H1 (cell line): ENCODE measurements around the gene HMX1. TPM values are rescaled to one million over a fixed set of nuclear protein-coding genes. Genes with fewer than 3 reads are reported as not detected.
A peak's percentile ranks its signal among the peaks of the same experiment; 100 is the strongest.

Source experiments
- CTCF ChIA-PET: fragments of 300-600 bp; sonication (Branson Sonifier 250); formaldehyde crosslinking; loops from one replicate; lab custom pipeline; 2021; ENCODE audit not compliant: partially characterized antibody; lab: Charles Lee
- POLR2A ChIA-PET: fragments of 300-600 bp; sonication (Branson Sonifier 250); formaldehyde crosslinking; loops from one replicate; lab custom pipeline; 2021; ENCODE audit warnings: inconsistent platforms; ENCODE audit not compliant: partially characterized antibody; lab: Charles Lee
- DNase-seq, 2 experiments: peaks; one replicate each; pipeline versions ENCODE4 v3.0.0 to v3.0.0-alpha.2; 2010 to 2022; ENCODE audit warnings: low spot score in 2 of 2, low read depth in 1 of 2, mixed read lengths in 1 of 2
- FAIRE-seq: peaks from 2 replicates; lab custom pipeline; 2011; peaks lifted over from hg19 to GRCh38; lab: Jason Lieb, UNC
- H2AFZ ChIP-seq: 2 replicates; pipeline ENCODE4 v1.8.1; 2012; ENCODE audit warnings: low read length, inconsistent platforms
- H2AK5ac ChIP-seq: 2 replicates; pipeline ENCODE4 v1.6.1; 2013; ENCODE audit warnings: low read depth, low read length
- H2BK120ac ChIP-seq: replicated peaks from 2 replicates; pipeline ENCODE3; 2013; ENCODE audit warnings: low read depth, low read length, inconsistent platforms
- H2BK12ac ChIP-seq: 2 replicates; pipeline ENCODE4 v1.6.1; 2013; ENCODE audit warnings: low read depth, low read length
- H2BK15ac ChIP-seq: 2 replicates; pipeline ENCODE4 v1.6.1; 2013; ENCODE audit warnings: low read length
- H2BK20ac ChIP-seq: 2 replicates; pipeline ENCODE4 v1.6.1; 2013; ENCODE audit warnings: low read length
- H2BK5ac ChIP-seq: 2 replicates; pipeline ENCODE4 v1.6.1; 2013; ENCODE audit warnings: low read depth, low read length
- H3K14ac ChIP-seq: 2 replicates; pipeline ENCODE4 v1.6.1; 2013; ENCODE audit warnings: inconsistent platforms; ENCODE audit not compliant: insufficient read length
- H3K18ac ChIP-seq: 2 replicates; pipeline ENCODE4 v1.6.1; 2013; ENCODE audit warnings: low read length; ENCODE audit errors: extremely low read depth
- H3K23ac ChIP-seq: 2 replicates; pipeline ENCODE4 v1.6.1; 2013; ENCODE audit warnings: inconsistent platforms; ENCODE audit not compliant: insufficient read length
- H3K23me2 ChIP-seq: 2 replicates; pipeline ENCODE4 v1.6.1; 2013; ENCODE audit warnings: low read depth, low read length
- H3K27ac ChIP-seq: 2 replicates; pipeline ENCODE4 v1.6.1; 2011; ENCODE audit warnings: low read depth, low read length, inconsistent platforms
- H3K27me3 ChIP-seq, 4 experiments: replicated peaks in 1 of 4; 1 replicate in 1 of 4; 2 replicates in 3 of 4; pipeline versions ENCODE4 v1.6.1 to v1.8.1; 2011 to 2013; ENCODE audit warnings: low read length in 3 of 4, mild to moderate bottlenecking in 3 of 4, inconsistent platforms in 2 of 4, mixed read lengths in 2 of 4, moderate library complexity in 1 of 4; ENCODE audit not compliant: control insufficient read depth in 3 of 4, insufficient read depth in 3 of 4; ENCODE audit errors: extremely low read depth in 1 of 4
- H3K36me3 ChIP-seq, 4 experiments: 2 replicates each; pipeline versions ENCODE4 v1.6.1 to v1.8.1; 2011 to 2013; ENCODE audit warnings: mild to moderate bottlenecking in 4 of 4, low read length in 3 of 4, moderate library complexity in 2 of 4, control low read depth in 1 of 4, inconsistent platforms in 1 of 4; ENCODE audit not compliant: insufficient read depth in 4 of 4, control insufficient read depth in 2 of 4
- H3K4ac ChIP-seq: replicated peaks from 2 replicates; pipeline ENCODE3; 2013; ENCODE audit warnings: low read length, low read depth, mixed read lengths, inconsistent platforms; ENCODE audit not compliant: insufficient read length
- H3K4me1 ChIP-seq, 4 experiments: replicated peaks in 1 of 4; 1 replicate in 1 of 4; 2 replicates in 3 of 4; pipeline versions ENCODE4 v1.6.1 to v1.8.1; 2011 to 2013; ENCODE audit warnings: low read length in 3 of 4, inconsistent platforms in 2 of 4, mixed read lengths in 1 of 4; ENCODE audit not compliant: insufficient read depth in 4 of 4, control insufficient read depth in 3 of 4
- H3K4me2 ChIP-seq, 2 experiments: 2 replicates each; pipeline versions ENCODE4 v1.6.1 to v1.8.1; 2011 to 2013; ENCODE audit warnings: low read depth in 2 of 2, low read length in 2 of 2, control low read depth in 1 of 2, inconsistent platforms in 1 of 2, mild to moderate bottlenecking in 1 of 2; ENCODE audit not compliant: insufficient read depth in 1 of 2
- H3K4me3 ChIP-seq, 4 experiments: fragments of 200-600, 300-600 bp in 1 of 4; sonication (generic), shearing (Covaris generic), sonication (Bioruptor Twin) in 1 of 4; 2 replicates each; pipeline versions ENCODE4 v1.5.1 to v1.8.1; 2011 to 2016; ENCODE audit warnings: low read length in 4 of 4, low read depth in 3 of 4, control low read depth in 2 of 4, inconsistent platforms in 2 of 4, mild to moderate bottlenecking in 2 of 4, mixed read lengths in 1 of 4, moderate library complexity in 1 of 4; ENCODE audit not compliant: insufficient read depth in 2 of 4; ENCODE audit errors: extremely low read depth in 1 of 4
- H3K56ac ChIP-seq: replicated peaks from 2 replicates; pipeline ENCODE3; 2013; ENCODE audit warnings: low read depth, mild to moderate bottlenecking, mixed read lengths, low read length, inconsistent platforms; ENCODE audit not compliant: insufficient read length
- H3K79me1 ChIP-seq: 2 replicates; pipeline ENCODE4 v1.6.1; 2013; ENCODE audit warnings: low read depth, low read length, control low read depth
- H3K79me2 ChIP-seq, 2 experiments: 2 replicates each; pipeline versions ENCODE4 v1.6.1 to v1.8.1; 2012 to 2013; ENCODE audit warnings: low read length in 2 of 2, mild to moderate bottlenecking in 2 of 2, inconsistent platforms in 1 of 2; ENCODE audit not compliant: insufficient read depth in 2 of 2, control insufficient read depth in 1 of 2
- H3K9ac ChIP-seq, 4 experiments: replicated peaks in 1 of 4; 1 replicate in 1 of 4; 2 replicates in 3 of 4; pipeline versions ENCODE4 v1.6.1 to v1.8.1; 2011 to 2013; ENCODE audit warnings: low read depth in 3 of 4, low read length in 3 of 4, control low read depth in 2 of 4, mild to moderate bottlenecking in 2 of 4, moderate library complexity in 2 of 4, inconsistent platforms in 1 of 4; ENCODE audit errors: extremely low read depth in 1 of 4
- H3K9me3 ChIP-seq, 2 experiments: 2 replicates each; pipeline versions ENCODE4 v1.6.1 to v1.8.1; 2012 to 2013; ENCODE audit warnings: mild to moderate bottlenecking in 2 of 2, moderate library complexity in 2 of 2, control low read depth in 1 of 2, inconsistent platforms in 1 of 2, low read depth in 1 of 2, low read length in 1 of 2, mixed read lengths in 1 of 2; ENCODE audit not compliant: insufficient read depth in 2 of 2
- H4K20me1 ChIP-seq, 2 experiments: replicated peaks in 1 of 2; 2 replicates each; pipeline versions ENCODE3 to v1.8.1; 2011 to 2013; ENCODE audit warnings: inconsistent platforms in 2 of 2, low read length in 2 of 2, mild to moderate bottlenecking in 1 of 2; ENCODE audit not compliant: insufficient read depth in 2 of 2, control insufficient read depth in 1 of 2
- H4K5ac ChIP-seq: 2 replicates; pipeline ENCODE4 v1.6.1; 2013; ENCODE audit warnings: low read length, low read depth, mixed read lengths, inconsistent platforms; ENCODE audit not compliant: insufficient read length
- H4K8ac ChIP-seq: 2 replicates; pipeline ENCODE4 v1.8.0; 2013; ENCODE audit warnings: mild to moderate bottlenecking, moderate library complexity, low read length, inconsistent platforms; ENCODE audit not compliant: insufficient read depth; ENCODE audit errors: extremely low read depth
- H4K91ac ChIP-seq: replicated peaks from 2 replicates; pipeline ENCODE3; 2013; ENCODE audit warnings: low read length, mixed read lengths, inconsistent platforms; ENCODE audit not compliant: insufficient read length
- BCL11A ChIP-seq, 2 experiments: IDR thresholded peaks; one replicate each; pipeline ENCODE4 v1.6.1; 2011; ENCODE audit warnings: low read depth in 2 of 2, low read length in 2 of 2, mild to moderate bottlenecking in 2 of 2
- HDAC6 ChIP-seq: IDR thresholded peaks from one replicate; pipeline ENCODE4 v1.7.1; 2012; ENCODE audit warnings: low read depth, mild to moderate bottlenecking, inconsistent platforms, low read length, moderate library complexity
- NRF1 ChIP-seq: IDR thresholded peaks from 2 replicates; pipeline ENCODE4 v1.6.1; 2011; ENCODE audit warnings: mild to moderate bottlenecking, low read depth, low read length, improper control_type of control experiment
- POU5F1 ChIP-seq: IDR thresholded peaks from 2 replicates; pipeline ENCODE4 v1.6.1; 2011; ENCODE audit warnings: low read depth, mild to moderate bottlenecking, low read length, moderate library complexity
- RAD21 ChIP-seq, 2 experiments: IDR thresholded peaks in 1 of 2; conservative IDR thresholded peaks in 1 of 2; 2 replicates each; pipeline ENCODE4 v1.6.1; 2011; ENCODE audit warnings: low read depth in 2 of 2, low read length in 2 of 2, improper control_type of control experiment in 1 of 2, inconsistent platforms in 1 of 2, mild to moderate bottlenecking in 1 of 2, moderate library complexity in 1 of 2
- RBBP5 ChIP-seq: IDR thresholded peaks from 2 replicates; pipeline ENCODE4 v1.7.1; 2012; ENCODE audit warnings: low read depth, mild to moderate bottlenecking, inconsistent platforms, low read length, moderate library complexity, borderline replicate concordance
- SIN3A ChIP-seq, 2 experiments: IDR thresholded peaks in 1 of 2; conservative IDR thresholded peaks in 1 of 2; 2 replicates each; pipeline ENCODE4 v1.6.1; 2011 to 2012; ENCODE audit warnings: low read length in 2 of 2, improper control_type of control experiment in 1 of 2, low read depth in 1 of 2, mild to moderate bottlenecking in 1 of 2
- SP4 ChIP-seq: IDR thresholded peaks from 2 replicates; pipeline ENCODE4 v1.6.1; 2012; ENCODE audit warnings: low read length, inconsistent platforms
- YY1 ChIP-seq: IDR thresholded peaks from 2 replicates; pipeline ENCODE4 v1.6.1; 2011; ENCODE audit warnings: low read depth, mild to moderate bottlenecking, low read length
- WGBS, 2 experiments: shearing (Covaris generic) in 1 of 2; methylation state at CpG; one replicate each; pipeline versions ENCODE4 v1.1.6 to v1.1.7; 2013 to 2015; ENCODE audit warnings: low lambda C conversion rate in 2 of 2, mixed read lengths in 2 of 2, inconsistent platforms in 1 of 2, low coverage in 1 of 2, missing lambda C conversion rate in 1 of 2; ENCODE audit not compliant: insufficient replicate concordance in 2 of 2, insufficient coverage in 1 of 2, insufficient read length in 1 of 2; ENCODE audit errors: extremely low coverage in 1 of 2, missing lambda C conversion rate in 1 of 2; 5-methylcytosine and 5-hydroxymethylcytosine counted together
- polyA plus RNA-seq, 7 experiments: library from polyadenylated mRNA; depleted of rRNA in 3 of 7; stranded (reverse) in 5 of 7; unstranded in 2 of 7; fragments of >200 nt in 5 of 7; fragments of 200-250 nt in 2 of 7; gene quantifications; 1 replicate in 5 of 7; 2 replicates in 1 of 7; 4 replicates in 1 of 7; pipeline versions ENCODE4 v1.2.1 to v1.2.3, GENCODE V29; 2011 to 2013; ENCODE audit warnings: missing spikeins in 2 of 7, mixed read lengths in 2 of 7
- total RNA-seq: library from RNA; stranded (reverse); fragmentation: NEBNext Ultra II Directional; extraction: Animal tissue kit (Norgen Biotek cat#: 25700); gene quantifications from 2 replicates; pipeline ENCODE4 v1.2.1, GENCODE V29; 2021
- TF ChIP-seq, protein P1 (sequence below): IDR thresholded peaks from 2 replicates; pipeline ENCODE4 v1.6.1; 2012; ENCODE audit warnings: low read length, inconsistent platforms

Gene HMX1
- total and polyA plus RNA-seq, 2 of the 8 experiments (the other 6 are each of a cell fraction or from before 2014, with no cell fraction given) = 0.26 TPM; not detected in 1

DNA sequence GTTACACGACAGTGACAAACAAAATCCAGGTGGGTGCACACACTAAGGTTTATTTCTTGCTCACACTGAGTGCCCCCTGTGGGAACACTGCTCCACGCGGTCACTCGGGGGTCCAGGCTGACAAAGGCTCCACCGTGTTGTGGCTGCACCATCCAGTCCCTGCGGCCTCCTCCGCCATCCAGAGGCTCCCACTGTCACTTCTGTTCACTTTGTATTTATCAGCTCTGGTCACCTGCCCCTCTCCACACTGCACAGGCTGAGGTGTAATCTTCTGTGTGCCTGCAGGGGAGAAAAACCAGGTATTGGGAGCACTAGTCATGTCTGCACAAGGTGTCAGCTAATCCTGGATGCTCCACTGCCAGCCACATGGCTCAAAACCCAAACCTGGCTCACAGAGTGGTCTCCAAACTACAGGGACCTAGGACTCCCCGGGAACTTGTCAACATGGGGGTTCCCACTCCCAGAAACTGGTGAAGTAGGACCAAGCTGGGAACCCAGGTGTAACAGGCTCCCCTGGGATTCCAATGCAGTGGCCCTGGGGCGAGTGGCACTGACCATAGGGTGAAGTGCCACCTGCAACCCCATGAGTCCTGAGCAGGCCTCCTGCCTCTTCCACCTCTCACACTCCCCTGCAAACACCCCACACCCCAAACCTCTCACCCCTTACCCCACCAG lies 25.5 kb downstream of the HMX1 start:
- CTCF ChIA-PET = interaction anchor here (0.9 to 2.1 kb wide), 4 partner anchors 39 to 68 kb away, joined by 3 to 7 read pairs (median 4); no protein-coding TSS in a partner anchor
- H3K79me2 ChIP-seq = no peaks in the 10 kb centered on the region
- no peak overlapping the region for H2BK5ac ChIP-seq
- H2BK15ac ChIP-seq = no peak overlapping the region
- POLR2A ChIA-PET = interaction anchor here (0.6 kb wide), 1 partner anchor 50 kb away, joined by 3 read pairs; no protein-coding TSS in a partner anchor
- H2AFZ ChIP-seq = no peak overlapping the region
- H3K4ac ChIP-seq = no peak overlapping the region
- peaks cover 0 to 3% (median 0%) of the 10 kb centered on the region in 4 experiments; a peak in 3 of 7 replicates for H3K27me3 ChIP-seq
- H2BK12ac ChIP-seq = no peak overlapping the region
- peaks cover 11% of the 10 kb centered on the region; the same call in 1 of the 2 replicates for H3K23me2 ChIP-seq
- no peaks in the 10 kb centered on the region for H3K36me3 ChIP-seq
- H4K20me1 ChIP-seq = peaks cover 3 to 6% of the 10 kb centered on the region in 2 experiments
- no peak overlapping the region for H2BK120ac ChIP-seq
- no peak overlapping the region for H3K14ac ChIP-seq
- FAIRE-seq (no peak), DNase-seq (peak in 1 of 2 experiments; percentile 29)
- no peaks in the 10 kb centered on the region for H3K4me1 ChIP-seq
- H3K4me3 ChIP-seq = no peak overlapping the region
- H4K91ac ChIP-seq = no peak overlapping the region
- H2BK20ac ChIP-seq = no peak overlapping the region
- no peak overlapping the region for H3K18ac ChIP-seq
- H3K23ac ChIP-seq = no peak overlapping the region
- no peak overlapping the region for H4K5ac ChIP-seq
- WGBS, 2 experiments = 74% methylated on average over 9 of the region's 9 CpGs; no CpG with 5 or more reads in 1 of the 2 experiments
- no peak overlapping the region for H3K27ac ChIP-seq
- H4K8ac ChIP-seq = no peak overlapping the region
- no peak overlapping the region for H2AK5ac ChIP-seq
- H3K56ac ChIP-seq = no peak overlapping the region
- H3K9me3 ChIP-seq = peaks cover 2 to 5% of the 10 kb centered on the region in 2 experiments; a peak in 1 of 4 replicates
- H3K9ac ChIP-seq = no peak overlapping the region
- no peaks in the 10 kb centered on the region for H3K79me1 ChIP-seq
- H3K4me2 ChIP-seq = no peak overlapping the region
- TF ChIP-seq NRF1 = no peak
- TF ChIP-seq RAD21 (IDR thresholded peaks at IDR 0.05 in 1 of 2, conservative IDR thresholded peaks at IDR 0.05 in 1 of 2; ENCODE audit: low read depth in 2 of 2, low read length in 2 of 2) = no peak
- TF ChIP-seq POU5F1 = no peak
- no peak for TF ChIP-seq SP4
- TF ChIP-seq BCL11A (IDR thresholded peaks at IDR 0.05; ENCODE audit: low read depth in 2 of 2, low read length in 2 of 2) = no peak
- TF ChIP-seq SIN3A (conservative IDR thresholded peaks at IDR 0.05 in 1 of 2, IDR thresholded peaks at IDR 0.05 in 1 of 2; ENCODE audit: low read depth in 1 of 2, low read length in 2 of 2) = no peak
- no peak for TF ChIP-seq YY1
- TF ChIP-seq HDAC6 = no peak
- TF ChIP-seq, protein P1, sequence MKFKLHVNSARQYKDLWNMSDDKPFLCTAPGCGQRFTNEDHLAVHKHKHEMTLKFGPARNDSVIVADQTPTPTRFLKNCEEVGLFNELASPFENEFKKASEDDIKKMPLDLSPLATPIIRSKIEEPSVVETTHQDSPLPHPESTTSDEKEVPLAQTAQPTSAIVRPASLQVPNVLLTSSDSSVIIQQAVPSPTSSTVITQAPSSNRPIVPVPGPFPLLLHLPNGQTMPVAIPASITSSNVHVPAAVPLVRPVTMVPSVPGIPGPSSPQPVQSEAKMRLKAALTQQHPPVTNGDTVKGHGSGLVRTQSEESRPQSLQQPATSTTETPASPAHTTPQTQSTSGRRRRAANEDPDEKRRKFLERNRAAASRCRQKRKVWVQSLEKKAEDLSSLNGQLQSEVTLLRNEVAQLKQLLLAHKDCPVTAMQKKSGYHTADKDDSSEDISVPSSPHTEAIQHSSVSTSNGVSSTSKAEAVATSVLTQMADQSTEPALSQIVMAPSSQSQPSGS = no peak
- no peak for TF ChIP-seq RBBP5
